ENCODE results near the gene AGO3.

DNA sequence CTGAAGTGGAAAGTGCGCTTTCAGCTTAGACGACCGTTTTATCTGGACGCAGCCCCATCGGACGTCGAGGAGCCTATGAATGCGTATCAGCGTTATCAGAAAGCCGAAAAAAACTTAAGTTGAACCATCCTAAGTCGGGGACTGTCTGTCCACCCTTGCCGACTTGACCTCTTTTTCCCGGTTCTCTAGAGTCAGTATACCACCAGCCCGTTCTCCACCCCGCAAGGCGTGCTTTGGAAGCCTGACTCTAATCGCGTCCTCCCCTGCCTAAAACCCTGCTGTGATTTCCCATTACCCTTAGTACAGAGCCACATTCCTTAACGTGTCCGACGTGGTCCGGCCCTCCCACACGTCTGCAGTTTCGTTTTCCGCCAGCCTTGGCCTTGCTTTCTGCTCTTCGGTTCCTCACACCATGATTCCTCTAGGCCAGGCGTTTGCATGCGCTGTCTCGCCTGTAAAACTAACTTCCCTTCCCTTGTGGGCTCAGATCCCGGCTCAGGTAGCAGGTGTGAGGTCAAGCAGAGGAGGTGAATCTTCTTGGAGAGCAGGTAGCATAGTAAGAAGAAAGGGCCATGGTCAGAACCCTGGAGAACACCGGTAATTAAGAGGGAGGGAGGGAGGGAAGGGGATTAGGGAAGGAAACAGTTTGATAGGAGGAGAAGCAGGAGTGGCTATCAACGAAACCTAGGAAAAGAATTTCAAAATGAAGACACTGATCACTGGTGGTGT is 158.7 kb downstream of the AGO3 start:
- TF ChIP-seq CTCF (IDR thresholded peaks at IDR 0.05; ENCODE audit: low read length) = no peak
- no peak for TF ChIP-seq EZH2 (IDR thresholded peaks at IDR 0.05; ENCODE audit: borderline replicate concordance, low read length)
